HepG2 (cell line): ENCODE data around the gene ZNF181. TPM values are rescaled to one million over a fixed set of nuclear protein-coding genes. Genes with fewer than 3 reads are reported as not detected.

Source experiments
- ETV5 ChIP-seq: IDR thresholded peaks from 2 replicates; pipeline ENCODE4 v1.6.1; 2018; ENCODE audit warnings: missing biosample characterization, missing genetic modification reagents, inconsistent platforms, borderline replicate concordance
- FOXA3 ChIP-seq: IDR thresholded peaks from 2 replicates; pipeline ENCODE4 v1.6.1; 2016; ENCODE audit warnings: missing genetic modification reagents, missing compliant biosample characterization
- FOXO1 ChIP-seq: sonication (generic); formaldehyde crosslinking; IDR thresholded peaks from 2 replicates; pipeline ENCODE4 v1.4.0; 2020; ENCODE audit warnings: missing genetic modification reagents
- GATA4 ChIP-seq: sonication (generic); IDR thresholded peaks from 2 replicates; pipeline ENCODE4 v1.6.1; 2016; ENCODE audit warnings: antibody characterized with exemption, low read depth, borderline replicate concordance
- JARID2 ChIP-seq: sonication (generic); formaldehyde crosslinking; IDR thresholded peaks from 2 replicates; pipeline ENCODE4 v1.8.1; 2023; ENCODE audit warnings: missing genetic modification reagents, inconsistent platforms; ENCODE audit not compliant: insufficient replicate concordance
- KAT8 ChIP-seq: IDR thresholded peaks from 2 replicates; pipeline ENCODE4 v1.6.1; 2016; ENCODE audit warnings: missing genetic modification reagents, missing compliant biosample characterization
- NFE2L1 ChIP-seq: sonication (generic); formaldehyde crosslinking; IDR thresholded peaks from 2 replicates; pipeline ENCODE4 v1.4.0; 2020; ENCODE audit warnings: missing genetic modification reagents, mild to moderate bottlenecking, borderline replicate concordance
- SAFB2 ChIP-seq: sonication (generic); formaldehyde crosslinking; IDR thresholded peaks from 2 replicates; pipeline ENCODE4 v1.5.1; 2020; ENCODE audit warnings: missing genetic modification reagents, low read depth, mild to moderate bottlenecking, borderline replicate concordance
- ZNF10 ChIP-seq: sonication (generic); formaldehyde crosslinking; IDR thresholded peaks from 2 replicates; pipeline ENCODE4 v1.4.0; 2020; ENCODE audit warnings: mild to moderate bottlenecking, low read depth, missing genetic modification reagents, borderline replicate concordance
- ZNF180 ChIP-seq: sonication (generic); formaldehyde crosslinking; IDR thresholded peaks from 2 replicates; pipeline ENCODE4 v1.4.0; 2020; ENCODE audit warnings: low read depth, missing genetic modification reagents, borderline replicate concordance
- ZNF598 ChIP-seq: sonication (generic); formaldehyde crosslinking; IDR thresholded peaks from 2 replicates; pipeline ENCODE4 v1.5.1; 2020; ENCODE audit warnings: mild to moderate bottlenecking, missing genetic modification reagents, borderline replicate concordance
- ZNF644 ChIP-seq: IDR thresholded peaks from 2 replicates; pipeline ENCODE4 v1.6.1; 2016; ENCODE audit warnings: low read depth
- ZNF724P ChIP-seq: sonication (generic); formaldehyde crosslinking; IDR thresholded peaks from 2 replicates; pipeline ENCODE4 v1.8.0; 2022; ENCODE audit warnings: missing genetic modification reagents, borderline replicate concordance
- polyA plus RNA-seq, 8 experiments: library from polyadenylated mRNA; depleted of rRNA in 3 of 8; stranded (reverse) in 7 of 8; unstranded in 1 of 8; fragments of >200 nt; fragmentation: Illumina TruSeq in 4 of 8; extraction: Trizol in 4 of 8; gene quantifications; 2 replicates each; pipeline versions ENCODE4 v1.2.1 to v1.2.3, GENCODE V29; 2011 to 2016; ENCODE audit warnings: low read depth in 4 of 8, missing spikeins in 1 of 8, mixed read lengths in 1 of 8; ENCODE audit not compliant: insufficient read depth in 1 of 8
- total RNA-seq, 5 experiments: library from RNA; depleted of rRNA; stranded (reverse); fragments of >200 nt; fragmentation: Illumina TruSeq; extraction: Trizol; gene quantifications; 2 replicates each; pipeline ENCODE4 v1.2.3, GENCODE V29; 2016; ENCODE audit warnings: low read depth in 1 of 5
- TF ChIP-seq, protein P1 (sequence below): sonication (generic); formaldehyde crosslinking; IDR thresholded peaks from 2 replicates; pipeline ENCODE4 v1.9.0; 2021; ENCODE audit warnings: missing genetic modification reagents, borderline replicate concordance
- TF ChIP-seq, protein P2 (sequence below): sonication (generic); formaldehyde crosslinking; IDR thresholded peaks from 2 replicates; pipeline ENCODE4 v1.4.0; 2020; ENCODE audit warnings: missing genetic modification reagents
- TF ChIP-seq, protein P3 (sequence below): fragments of 450-650 bp; IDR thresholded peaks from 2 replicates; pipeline ENCODE4 v1.6.1; 2017; ENCODE audit warnings: mild to moderate bottlenecking
- TF ChIP-seq, protein P4 (sequence below): sonication (generic); formaldehyde crosslinking; IDR thresholded peaks from 2 replicates; pipeline ENCODE4 v1.9.0; 2021; ENCODE audit warnings: missing genetic modification reagents, borderline replicate concordance
- TF ChIP-seq, protein P5 (sequence below): sonication (generic); formaldehyde crosslinking; IDR thresholded peaks from 2 replicates; pipeline ENCODE4 v1.5.1; 2020; ENCODE audit warnings: missing genetic modification reagents, mild to moderate bottlenecking, borderline replicate concordance

ZNF181 gene
- total and polyA plus RNA-seq, 2 of the 13 experiments (the other 11 are each of a cell fraction or from before 2014, with no cell fraction given): 10.6 to 15.5 TPM

DNA sequence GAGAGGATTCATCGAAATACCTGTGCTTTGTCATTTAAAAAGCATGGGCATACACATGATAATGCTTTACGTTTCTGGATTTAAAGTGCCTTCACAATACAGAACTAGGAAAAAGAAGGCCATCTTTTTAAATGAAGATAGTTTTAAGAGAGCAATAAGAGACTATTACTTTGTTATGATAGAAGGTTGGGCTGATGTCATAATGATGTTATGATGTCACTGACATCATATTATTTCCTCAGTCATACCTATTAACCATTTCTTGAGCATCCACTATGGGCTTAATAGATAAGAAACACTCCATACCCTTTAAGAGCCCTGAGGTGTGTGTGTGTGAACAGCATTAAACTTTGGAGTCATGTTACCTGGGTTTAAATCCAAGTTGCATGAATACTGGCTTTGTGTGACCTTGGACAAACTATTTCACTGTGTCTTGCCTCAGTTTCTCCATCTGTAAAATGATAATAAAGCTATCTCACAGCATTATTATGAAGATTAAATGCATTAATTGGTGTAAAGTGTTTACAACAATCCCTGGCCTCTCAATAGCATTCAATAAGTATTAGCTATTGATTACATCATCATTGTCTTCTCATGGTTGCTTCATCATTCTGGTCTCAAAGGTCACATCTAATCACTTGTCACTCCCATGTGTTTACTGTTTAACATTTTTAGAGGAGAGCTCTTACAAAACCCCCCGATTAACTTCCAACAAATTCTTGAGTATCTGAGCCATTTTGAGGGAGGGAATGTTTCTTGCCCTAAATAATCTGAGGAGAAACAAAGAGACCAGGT, 11.1 kb downstream of the ZNF181 start (continued):
- peak; percentile 33; the same call in 1 of the 2 replicates for TF ChIP-seq FOXO1 (CRISPR knock-in tag)
- TF ChIP-seq FOXA3 (CRISPR knock-in tag): peak; percentile 66
- no peak for TF ChIP-seq SAFB2 (CRISPR knock-in tag)
- TF ChIP-seq ETV5 (CRISPR knock-in tag): no peak
- TF ChIP-seq, protein P1, sequence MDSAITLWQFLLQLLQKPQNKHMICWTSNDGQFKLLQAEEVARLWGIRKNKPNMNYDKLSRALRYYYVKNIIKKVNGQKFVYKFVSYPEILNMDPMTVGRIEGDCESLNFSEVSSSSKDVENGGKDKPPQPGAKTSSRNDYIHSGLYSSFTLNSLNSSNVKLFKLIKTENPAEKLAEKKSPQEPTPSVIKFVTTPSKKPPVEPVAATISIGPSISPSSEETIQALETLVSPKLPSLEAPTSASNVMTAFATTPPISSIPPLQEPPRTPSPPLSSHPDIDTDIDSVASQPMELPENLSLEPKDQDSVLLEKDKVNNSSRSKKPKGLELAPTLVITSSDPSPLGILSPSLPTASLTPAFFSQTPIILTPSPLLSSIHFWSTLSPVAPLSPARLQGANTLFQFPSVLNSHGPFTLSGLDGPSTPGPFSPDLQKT: no peak
- TF ChIP-seq, protein P2, sequence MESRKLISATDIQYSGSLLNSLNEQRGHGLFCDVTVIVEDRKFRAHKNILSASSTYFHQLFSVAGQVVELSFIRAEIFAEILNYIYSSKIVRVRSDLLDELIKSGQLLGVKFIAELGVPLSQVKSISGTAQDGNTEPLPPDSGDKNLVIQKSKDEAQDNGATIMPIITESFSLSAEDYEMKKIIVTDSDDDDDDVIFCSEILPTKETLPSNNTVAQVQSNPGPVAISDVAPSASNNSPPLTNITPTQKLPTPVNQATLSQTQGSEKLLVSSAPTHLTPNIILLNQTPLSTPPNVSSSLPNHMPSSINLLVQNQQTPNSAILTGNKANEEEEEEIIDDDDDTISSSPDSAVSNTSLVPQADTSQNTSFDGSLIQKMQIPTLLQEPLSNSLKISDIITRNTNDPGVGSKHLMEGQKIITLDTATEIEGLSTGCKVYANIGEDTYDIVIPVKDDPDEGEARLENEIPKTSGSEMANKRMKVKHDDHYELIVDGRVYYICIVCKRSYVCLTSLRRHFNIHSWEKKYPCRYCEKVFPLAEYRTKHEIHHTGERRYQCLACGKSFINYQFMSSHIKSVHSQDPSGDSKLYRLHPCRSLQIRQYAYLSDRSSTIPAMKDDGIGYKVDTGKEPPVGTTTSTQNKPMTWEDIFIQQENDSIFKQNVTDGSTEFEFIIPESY: no peak
- TF ChIP-seq NFE2L1 (CRISPR knock-in tag): no peak
- TF ChIP-seq GATA4: no peak
- TF ChIP-seq, protein P3, sequence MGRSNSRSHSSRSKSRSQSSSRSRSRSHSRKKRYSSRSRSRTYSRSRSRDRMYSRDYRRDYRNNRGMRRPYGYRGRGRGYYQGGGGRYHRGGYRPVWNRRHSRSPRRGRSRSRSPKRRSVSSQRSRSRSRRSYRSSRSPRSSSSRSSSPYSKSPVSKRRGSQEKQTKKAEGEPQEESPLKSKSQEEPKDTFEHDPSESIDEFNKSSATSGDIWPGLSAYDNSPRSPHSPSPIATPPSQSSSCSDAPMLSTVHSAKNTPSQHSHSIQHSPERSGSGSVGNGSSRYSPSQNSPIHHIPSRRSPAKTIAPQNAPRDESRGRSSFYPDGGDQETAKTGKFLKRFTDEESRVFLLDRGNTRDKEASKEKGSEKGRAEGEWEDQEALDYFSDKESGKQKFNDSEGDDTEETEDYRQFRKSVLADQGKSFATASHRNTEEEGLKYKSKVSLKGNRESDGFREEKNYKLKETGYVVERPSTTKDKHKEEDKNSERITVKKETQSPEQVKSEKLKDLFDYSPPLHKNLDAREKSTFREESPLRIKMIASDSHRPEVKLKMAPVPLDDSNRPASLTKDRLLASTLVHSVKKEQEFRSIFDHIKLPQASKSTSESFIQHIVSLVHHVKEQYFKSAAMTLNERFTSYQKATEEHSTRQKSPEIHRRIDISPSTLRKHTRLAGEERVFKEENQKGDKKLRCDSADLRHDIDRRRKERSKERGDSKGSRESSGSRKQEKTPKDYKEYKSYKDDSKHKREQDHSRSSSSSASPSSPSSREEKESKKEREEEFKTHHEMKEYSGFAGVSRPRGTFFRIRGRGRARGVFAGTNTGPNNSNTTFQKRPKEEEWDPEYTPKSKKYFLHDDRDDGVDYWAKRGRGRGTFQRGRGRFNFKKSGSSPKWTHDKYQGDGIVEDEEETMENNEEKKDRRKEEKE: no peak
- no peak for TF ChIP-seq JARID2 (CRISPR knock-in tag)
- no peak for TF ChIP-seq ZNF10
- TF ChIP-seq ZNF598 (CRISPR knock-in tag): no peak
- no peak for TF ChIP-seq ZNF724P (CRISPR knock-in tag)
- no peak for TF ChIP-seq ZNF180
- TF ChIP-seq, protein P4, sequence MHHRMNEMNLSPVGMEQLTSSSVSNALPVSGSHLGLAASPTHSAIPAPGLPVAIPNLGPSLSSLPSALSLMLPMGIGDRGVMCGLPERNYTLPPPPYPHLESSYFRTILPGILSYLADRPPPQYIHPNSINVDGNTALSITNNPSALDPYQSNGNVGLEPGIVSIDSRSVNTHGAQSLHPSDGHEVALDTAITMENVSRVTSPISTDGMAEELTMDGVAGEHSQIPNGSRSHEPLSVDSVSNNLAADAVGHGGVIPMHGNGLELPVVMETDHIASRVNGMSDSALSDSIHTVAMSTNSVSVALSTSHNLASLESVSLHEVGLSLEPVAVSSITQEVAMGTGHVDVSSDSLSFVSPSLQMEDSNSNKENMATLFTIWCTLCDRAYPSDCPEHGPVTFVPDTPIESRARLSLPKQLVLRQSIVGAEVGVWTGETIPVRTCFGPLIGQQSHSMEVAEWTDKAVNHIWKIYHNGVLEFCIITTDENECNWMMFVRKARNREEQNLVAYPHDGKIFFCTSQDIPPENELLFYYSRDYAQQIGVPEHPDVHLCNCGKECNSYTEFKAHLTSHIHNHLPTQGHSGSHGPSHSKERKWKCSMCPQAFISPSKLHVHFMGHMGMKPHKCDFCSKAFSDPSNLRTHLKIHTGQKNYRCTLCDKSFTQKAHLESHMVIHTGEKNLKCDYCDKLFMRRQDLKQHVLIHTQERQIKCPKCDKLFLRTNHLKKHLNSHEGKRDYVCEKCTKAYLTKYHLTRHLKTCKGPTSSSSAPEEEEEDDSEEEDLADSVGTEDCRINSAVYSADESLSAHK: no peak
- 0 out of 2 replicates have a peak, but pooled peaks have one; percentile 18 for TF ChIP-seq KAT8 (CRISPR knock-in tag)
- TF ChIP-seq ZNF644 (CRISPR knock-in tag): no peak
- TF ChIP-seq, protein P5, sequence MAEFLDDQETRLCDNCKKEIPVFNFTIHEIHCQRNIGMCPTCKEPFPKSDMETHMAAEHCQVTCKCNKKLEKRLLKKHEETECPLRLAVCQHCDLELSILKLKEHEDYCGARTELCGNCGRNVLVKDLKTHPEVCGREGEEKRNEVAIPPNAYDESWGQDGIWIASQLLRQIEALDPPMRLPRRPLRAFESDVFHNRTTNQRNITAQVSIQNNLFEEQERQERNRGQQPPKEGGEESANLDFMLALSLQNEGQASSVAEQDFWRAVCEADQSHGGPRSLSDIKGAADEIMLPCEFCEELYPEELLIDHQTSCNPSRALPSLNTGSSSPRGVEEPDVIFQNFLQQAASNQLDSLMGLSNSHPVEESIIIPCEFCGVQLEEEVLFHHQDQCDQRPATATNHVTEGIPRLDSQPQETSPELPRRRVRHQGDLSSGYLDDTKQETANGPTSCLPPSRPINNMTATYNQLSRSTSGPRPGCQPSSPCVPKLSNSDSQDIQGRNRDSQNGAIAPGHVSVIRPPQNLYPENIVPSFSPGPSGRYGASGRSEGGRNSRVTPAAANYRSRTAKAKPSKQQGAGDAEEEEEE (CRISPR knock-in tag): no peak
